Right cardiac atrium (tissue), 5 donors: ENCODE results near the gene C1orf74. TPM values are rescaled to one million over a fixed set of nuclear protein-coding genes. Genes with fewer than 3 reads are reported as not detected.

ENCODE experiments used
- ATAC-seq, 2 donors: fragments of 200-7000 bp; cut with Tn5 transposase; one replicate each; pipeline versions ENCODE4 v1.8.0 to v1.9.1; 2020; ENCODE audit warnings: moderate library complexity in 2 of 2, mild to moderate bottlenecking in 1 of 2
- DNase-seq, 3 donors: peaks; one replicate each; pipeline ENCODE4 v3.0.0-alpha.2; 2020
- H3K27ac ChIP-seq: one replicate; pipeline ENCODE4 v1.5.1; 2013; ENCODE audit warnings: mild to moderate bottlenecking, low read length, control low read depth, moderate library complexity
- H3K27me3 ChIP-seq: one replicate; pipeline ENCODE4 v1.6.1; 2013; ENCODE audit not compliant: control insufficient read depth, insufficient read depth
- H3K4me1 ChIP-seq: one replicate; pipeline ENCODE4 v1.6.1; 2013; ENCODE audit warnings: low read length; ENCODE audit not compliant: control insufficient read depth, insufficient read depth
- H3K4me3 ChIP-seq: one replicate; pipeline ENCODE4 v1.5.1; 2013; ENCODE audit warnings: low read length, control low read depth
- H3K9me3 ChIP-seq: one replicate; pipeline ENCODE4 v1.6.1; 2013; ENCODE audit warnings: low read length; ENCODE audit not compliant: control insufficient read depth
- WGBS: extraction: QIAGEN DNeasy Blood & Tissue Kit; methylation state at CpG from one replicate; pipeline ENCODE4 v1.1.7; 2013; 5-methylcytosine and 5-hydroxymethylcytosine counted together
- intact Hi-C, 4 donors: fragments of 100-400 bp; cut with DNase I; formaldehyde crosslinking; loops; one replicate each; pipeline versions ENCODE4 v1.11.0 to v1.14.0; 2022 to 2023
- polyA plus RNA-seq: library from polyadenylated mRNA; stranded (reverse); fragments of 200-250 nt; gene quantifications from one replicate; pipeline ENCODE4 v1.2.3, GENCODE V29; 2013
- total RNA-seq, 4 donors: library from RNA; stranded (reverse); fragmentation: NEBNext Ultra II Directional; extraction: Animal tissue kit (Norgen Biotek cat#: 25700); gene quantifications; one replicate each; pipeline ENCODE4 v1.2.1, GENCODE V29; 2021
- donor health status: healthy with polysubstance abuse.
- donor health status: DM: no; HTN: yes; CAD: no.
- donor health status: DM: no; HTN: no; CAD: no.
- donor health status: DM: no; HTN: yes; CAD: no; lungs with severe emphysema.
- donor health status: DM: yes; HTN: yes; CAD: no.

Gene C1orf74
- total and polyA plus RNA-seq, 5 donors, result 1.4 to 3.3 (median 2.6) TPM

DNA sequence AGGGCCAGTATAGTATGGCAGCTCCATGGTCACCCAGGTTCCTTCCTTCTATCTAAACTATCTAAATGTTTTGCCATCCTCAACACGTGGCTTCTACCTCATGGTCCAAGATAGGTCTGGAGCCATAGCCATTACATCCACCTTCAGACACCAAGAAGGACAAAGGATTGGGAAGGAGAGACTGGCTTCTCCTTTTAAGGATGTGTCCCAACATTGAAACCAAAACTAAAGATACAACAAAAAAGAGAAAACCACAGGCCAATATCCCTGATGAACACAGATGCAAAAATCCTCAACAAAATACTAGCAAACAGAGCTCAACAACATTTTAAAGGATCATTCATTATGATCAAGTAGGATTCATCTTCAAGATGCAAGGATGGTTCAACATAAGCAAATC is 54.9 kb downstream of the C1orf74 start:
- Histone ChIP-seq H3K27ac (no peak overlapping the region), H3K27me3 (no peaks in the 10 kb centered on the region), H3K4me1 (peaks cover 5% of the 10 kb centered on the region), H3K4me3 (no peak overlapping the region), H3K9me3 (no peaks in the 10 kb centered on the region)
- ATAC-seq, result no peak
- WGBS, result 64% methylated on average over 1 of the region's 1 CpG
- intact Hi-C loops, result no loop called here
- DNase-seq, result no peak

Other genes starting within 250 kb of the C1orf74 start
- gene CAMK1G, start 200.8 kb downstream of the C1orf74 start, total RNA-seq, result under 1 TPM in 1 of 4 donors, not detected in 3; 0.20 TPM
- gene CAMK1G, start 200.8 kb downstream of the C1orf74 start, polyA plus RNA-seq, result 0.07 TPM
- 10 to 100 TPM in 2 of 4 donors, 1 to 10 TPM in 2; 3.0 to 13.7 (median 11.0) TPM for gene LAMB3, start 132.1 kb downstream of the C1orf74 start, total RNA-seq
- gene LAMB3, start 132.1 kb downstream of the C1orf74 start, polyA plus RNA-seq, result 4.9 TPM
- gene G0S2, start 109.1 kb downstream of the C1orf74 start, total RNA-seq, result 100 to 1,000 TPM in 3 of 4 donors, 10 to 100 TPM in 1; 77.4 to 414 (median 243) TPM
- 398 TPM for gene G0S2, start 109.1 kb downstream of the C1orf74 start, polyA plus RNA-seq
- gene HSD11B1, start 79.7 kb downstream of the C1orf74 start, total RNA-seq, result 1 to 10 TPM; 1.0 to 4.3 (median 2.7) TPM
- gene HSD11B1, start 79.7 kb downstream of the C1orf74 start, polyA plus RNA-seq, result 1.5 TPM
- gene TRAF3IP3, start 28.5 kb downstream of the C1orf74 start, total RNA-seq, result 1 to 10 TPM in 3 of 4 donors, under 1 TPM in 1; 0.91 to 2.7 (median 1.4) TPM
- 0.63 TPM for gene TRAF3IP3, start 28.5 kb downstream of the C1orf74 start, polyA plus RNA-seq
- gene IRF6, start 21.6 kb upstream of the C1orf74 start, total RNA-seq, result 10 to 100 TPM; 27.7 to 45.4 (median 36.4) TPM
- gene IRF6, start 21.6 kb upstream of the C1orf74 start, polyA plus RNA-seq, result 22.6 TPM
- gene UTP25, start 43.4 kb upstream of the C1orf74 start, total RNA-seq, result 1 to 10 TPM; 2.3 to 3.1 (median 3.0) TPM
- 1.2 TPM for gene UTP25, start 43.4 kb upstream of the C1orf74 start, polyA plus RNA-seq
- under 1 TPM in 1 of 4 donors, not detected in 3; 0.09 TPM for gene SYT14, start 153.7 kb upstream of the C1orf74 start, total RNA-seq
- gene SYT14, start 153.7 kb upstream of the C1orf74 start, polyA plus RNA-seq, result under 0.01 TPM